Liver (tissue), 3 donors: ENCODE results near the gene SLIT3.

ENCODE experiments used
- HNF4A ChIP-seq, 2 donors: conservative IDR thresholded peaks; 2 replicates each; pipeline ENCODE4 v1.6.1; 2016; ENCODE audit warnings: antibody characterized with exemption in 2 of 2, mild to moderate bottlenecking in 2 of 2
- JUND ChIP-seq, 2 donors: IDR thresholded peaks; 2 replicates each; pipeline ENCODE4 v1.6.1; 2016; ENCODE audit warnings: antibody characterized with exemption in 2 of 2
- NR2F2 ChIP-seq: IDR thresholded peaks from 2 replicates; pipeline ENCODE4 v1.6.1; 2016; ENCODE audit warnings: antibody characterized with exemption
- RAD21 ChIP-seq, 2 donors: IDR thresholded peaks; 2 replicates each; pipeline ENCODE4 v1.6.1; 2016; ENCODE audit warnings: antibody characterized with exemption in 2 of 2, mild to moderate bottlenecking in 2 of 2
- REST ChIP-seq: IDR thresholded peaks from 2 replicates; pipeline ENCODE4 v1.6.1; 2016; ENCODE audit warnings: antibody characterized with exemption, mild to moderate bottlenecking
- TAF1 ChIP-seq: conservative IDR thresholded peaks from 2 replicates; pipeline ENCODE4 v1.6.1; 2016; ENCODE audit warnings: antibody characterized with exemption, mild to moderate bottlenecking
- ZBTB33 ChIP-seq: IDR thresholded peaks from 2 replicates; pipeline ENCODE4 v1.6.1; 2016; ENCODE audit warnings: antibody characterized with exemption
- TF ChIP-seq, protein P1 (sequence below): fragments of 150-350 bp; IDR thresholded peaks from 2 replicates; pipeline ENCODE4 v1.5.1; 2017; ENCODE audit warnings: improper control_type of control experiment, low read depth, low read length; ENCODE audit not compliant: missing input control
- TF ChIP-seq, protein P2 (sequence below): IDR thresholded peaks from 2 replicates; pipeline ENCODE4 v1.6.1; 2016; ENCODE audit warnings: antibody characterized with exemption
- donor health status: healthy.
- donor health status: healthy.

- TF ChIP-seq JUND (IDR thresholded peaks at IDR 0.05) (no peak), TAF1 (no peak), ZBTB33 (no peak), NR2F2 (no peak), RAD21 (IDR thresholded peaks at IDR 0.05) (peak; percentile 68 to 73), REST (no peak), HNF4A (conservative IDR thresholded peaks at IDR 0.05) (no peak)
- TF ChIP-seq, protein P1, sequence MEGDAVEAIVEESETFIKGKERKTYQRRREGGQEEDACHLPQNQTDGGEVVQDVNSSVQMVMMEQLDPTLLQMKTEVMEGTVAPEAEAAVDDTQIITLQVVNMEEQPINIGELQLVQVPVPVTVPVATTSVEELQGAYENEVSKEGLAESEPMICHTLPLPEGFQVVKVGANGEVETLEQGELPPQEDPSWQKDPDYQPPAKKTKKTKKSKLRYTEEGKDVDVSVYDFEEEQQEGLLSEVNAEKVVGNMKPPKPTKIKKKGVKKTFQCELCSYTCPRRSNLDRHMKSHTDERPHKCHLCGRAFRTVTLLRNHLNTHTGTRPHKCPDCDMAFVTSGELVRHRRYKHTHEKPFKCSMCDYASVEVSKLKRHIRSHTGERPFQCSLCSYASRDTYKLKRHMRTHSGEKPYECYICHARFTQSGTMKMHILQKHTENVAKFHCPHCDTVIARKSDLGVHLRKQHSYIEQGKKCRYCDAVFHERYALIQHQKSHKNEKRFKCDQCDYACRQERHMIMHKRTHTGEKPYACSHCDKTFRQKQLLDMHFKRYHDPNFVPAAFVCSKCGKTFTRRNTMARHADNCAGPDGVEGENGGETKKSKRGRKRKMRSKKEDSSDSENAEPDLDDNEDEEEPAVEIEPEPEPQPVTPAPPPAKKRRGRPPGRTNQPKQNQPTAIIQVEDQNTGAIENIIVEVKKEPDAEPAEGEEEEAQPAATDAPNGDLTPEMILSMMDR = peak; percentile 33
- TF ChIP-seq, protein P2, sequence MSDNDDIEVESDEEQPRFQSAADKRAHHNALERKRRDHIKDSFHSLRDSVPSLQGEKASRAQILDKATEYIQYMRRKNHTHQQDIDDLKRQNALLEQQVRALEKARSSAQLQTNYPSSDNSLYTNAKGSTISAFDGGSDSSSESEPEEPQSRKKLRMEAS = no peak
These were observed 594.3 kb downstream of the SLIT3 start for GRCh38 chr5:168706655-168707069.
